Renal pelvis (tissue), 4 donors: ENCODE data around the gene MACF1. TPM values are rescaled to one million over a fixed set of nuclear protein-coding genes. Genes with fewer than 3 reads are reported as not detected.

ENCODE experiments used
- DNase-seq: peaks from one replicate; pipeline ENCODE4 v3.0.0-alpha.2; 2013
- polyA plus RNA-seq, 3 donors: library from polyadenylated mRNA; unstranded; fragments of 120-200 nt; gene quantifications; one replicate each; pipeline ENCODE4 v1.2.1, GENCODE V29; 2013; ENCODE audit not compliant: insufficient read length in 3 of 3

The MACF1 gene
- polyA plus RNA-seq, 3 donors, result 227 to 318 (median 276) TPM

GRCh38 chr1:39391691-39392679 is 187.5 kb downstream of the MACF1 start:
- no peak for DNase-seq

GRCh38 chr1:39392851-39393573 is 188.5 kb downstream of the MACF1 start:
- DNase-seq, result no peak

- DNase-seq, result no peak
Measured at GRCh38 chr1:39393645-39394044, 189.2 kb downstream of the MACF1 start.

GRCh38 chr1:39394059-39394458 is 189.6 kb downstream of the MACF1 start:
- DNase-seq, result no peak

- DNase-seq, result no peak
Measured at GRCh38 chr1:39394598-39394997, 190.1 kb downstream of the MACF1 start.

GRCh38 chr1:39395357-39395831 is 190.9 kb downstream of the MACF1 start:
- DNase-seq, result no peak

GRCh38 chr1:39396671-39397070 is 192.2 kb downstream of the MACF1 start:
- DNase-seq, result no peak

- DNase-seq, result no peak
Measured at GRCh38 chr1:39397487-39397886, 193.0 kb downstream of the MACF1 start.

- DNase-seq, result peak; percentile 73
Measured at GRCh38 chr1:39398278-39399021, 194.0 kb downstream of the MACF1 start.

- no peak for DNase-seq
Measured at GRCh38 chr1:39401106-39401505, 196.6 kb downstream of the MACF1 start.

GRCh38 chr1:39404876-39405275 is 200.4 kb downstream of the MACF1 start:
- DNase-seq, result no peak

- no peak for DNase-seq
Measured at GRCh38 chr1:39405358-39405757, 200.9 kb downstream of the MACF1 start.

GRCh38 chr1:39406533-39407450 is 202.3 kb downstream of the MACF1 start:
- DNase-seq, result no peak

GRCh38 chr1:39407510-39407895 is 203.0 kb downstream of the MACF1 start:
- no peak for DNase-seq

GRCh38 chr1:39407896-39408640 is 203.6 kb downstream of the MACF1 start:
- peak; percentile 79 for DNase-seq

- DNase-seq, result peak; percentile 95
Measured at GRCh38 chr1:39408641-39409054, 204.2 kb downstream of the MACF1 start.

- no peak for DNase-seq
Measured at GRCh38 chr1:39409055-39409816, 204.7 kb downstream of the MACF1 start.

- DNase-seq, result peak; percentile 79
Measured at GRCh38 chr1:39410915-39411436, 206.5 kb downstream of the MACF1 start.
